Natural killer cell (primary cell): ENCODE data around the gene SLC24A3. TPM values are rescaled to one million over a fixed set of nuclear protein-coding genes. Genes with fewer than 3 reads are reported as not detected.

Experiments
- ATAC-seq, 3 donors: fragments of 150-1000 bp in 2 of 3; fragments of 200-7000 bp in 1 of 3; cut with Tn5 transposase; 1 replicate in 1 of 3; 2 replicates in 2 of 3; pipeline ENCODE4 v1.10.0; 2021; ENCODE audit warnings: mild to moderate bottlenecking in 2 of 3, moderate library complexity in 2 of 3
- DNase-seq, 2 donors: peaks; one replicate each; pipeline versions ENCODE4 v3.0.0 to v3.0.0-alpha.2; 2013 to 2021; ENCODE audit warnings: mixed read lengths in 1 of 2
- H3K27ac ChIP-seq: one replicate; pipeline ENCODE4 v1.5.1; 2013; ENCODE audit warnings: mild to moderate bottlenecking, low read length
- H3K27me3 ChIP-seq: one replicate; pipeline ENCODE4 v1.6.1; 2013; ENCODE audit warnings: low read length; ENCODE audit not compliant: control insufficient read depth, insufficient read depth
- H3K36me3 ChIP-seq: one replicate; pipeline ENCODE4 v1.6.1; 2013; ENCODE audit warnings: low read length; ENCODE audit not compliant: control insufficient read depth, insufficient read depth
- H3K4me1 ChIP-seq: one replicate; pipeline ENCODE4 v1.6.1; 2013; ENCODE audit warnings: low read length; ENCODE audit not compliant: control insufficient read depth, insufficient read depth
- H3K4me3 ChIP-seq: one replicate; pipeline ENCODE4 v1.5.1; 2013; ENCODE audit warnings: low read length
- H3K9me3 ChIP-seq: one replicate; pipeline ENCODE4 v1.6.1; 2013; ENCODE audit warnings: low read length; ENCODE audit not compliant: control insufficient read depth, insufficient read depth
- H3K27ac Mint-ChIP-seq, 2 donors: one replicate each; pipeline ENCODE4 v1.8.0; 2022; ENCODE audit warnings: mild to moderate bottlenecking in 2 of 2, mixed read lengths in 2 of 2, moderate library complexity in 1 of 2
- H3K27me3 Mint-ChIP-seq, 2 donors: one replicate each; pipeline ENCODE4 v1.8.0; 2022; ENCODE audit warnings: low read depth in 2 of 2, mixed read lengths in 2 of 2
- H3K36me3 Mint-ChIP-seq: one replicate; pipeline ENCODE4 v1.8.0; 2022; ENCODE audit warnings: mixed read lengths
- H3K4me1 Mint-ChIP-seq, 2 donors: one replicate each; pipeline ENCODE4 v1.8.0; 2022; ENCODE audit warnings: mixed read lengths in 2 of 2
- H3K4me3 Mint-ChIP-seq: one replicate; pipeline ENCODE4 v1.8.0; 2022; ENCODE audit warnings: mild to moderate bottlenecking, moderate library complexity, mixed read lengths
- H3K9me3 Mint-ChIP-seq, 2 donors: one replicate each; pipeline ENCODE4 v1.8.0; 2022; ENCODE audit warnings: mixed read lengths in 2 of 2
- CTCF ChIP-seq: fragments of 200-600 bp; IDR thresholded peaks from one replicate; pipeline ENCODE4 v1.8.0; 2022; ENCODE audit warnings: antibody characterized with exemption
- WGBS: methylation state at CpG from one replicate; pipeline ENCODE4 v1.1.7; 2013; ENCODE audit warnings: missing lambda C conversion rate; ENCODE audit not compliant: insufficient coverage; 5-methylcytosine and 5-hydroxymethylcytosine counted together
- intact Hi-C: fragments of 100-400 bp; cut with micrococcal nuclease; formaldehyde crosslinking; loops from one replicate; pipeline ENCODE4 v1.14.2; 2022
- total RNA-seq, 4 donors: library from RNA; stranded (reverse); fragments of 120-200 nt in 1 of 4; gene quantifications; one replicate each; pipeline versions ENCODE4 v1.2.3 to v1.2.4, GENCODE V29; 2013 to 2022

The SLC24A3 gene
- total RNA-seq, 3 donors from 2014 or later (not counting 1 experiment from before 2014, with no cell fraction given), result 0.09 to 5.5 (median 0.99) TPM

GRCh38 chr20:19295076-19295475 lies 82.6 kb downstream of the SLC24A3 start:
- Mint-ChIP-seq H3K27me3 (peaks cover 14 to 17% of the 10 kb centered on the region in 2 donors), H3K4me3 (no peak overlapping the region), H3K4me1 (no peaks in the 10 kb centered on the region), H3K36me3 (no peaks in the 10 kb centered on the region), H3K9me3 (peaks cover 0 to 2% of the 10 kb centered on the region in 2 donors), H3K27ac (no peak overlapping the region)
- intact Hi-C loops, result no loop called here
- Histone ChIP-seq H3K4me1 (no peaks in the 10 kb centered on the region), H3K27me3 (no peaks in the 10 kb centered on the region), H3K9me3 (no peaks in the 10 kb centered on the region), H3K27ac (no peak overlapping the region), H3K36me3 (no peaks in the 10 kb centered on the region), H3K4me3 (no peak overlapping the region)
- no peak for DNase-seq
- WGBS, result 80% methylated on average over 2 of the region's 2 CpGs
- no peak for TF ChIP-seq CTCF
- no peak for ATAC-seq

- TF ChIP-seq CTCF, result no peak
- intact Hi-C loops, result no loop called here
- Mint-ChIP-seq H3K4me3 (no peak overlapping the region), H3K9me3 (peaks cover 0 to 2% of the 10 kb centered on the region in 2 donors), H3K27me3 (peaks cover 17 to 20% of the 10 kb centered on the region in 2 donors), H3K4me1 (no peaks in the 10 kb centered on the region), H3K36me3 (no peaks in the 10 kb centered on the region), H3K27ac (no peak overlapping the region)
- H3K27ac ChIP-seq, result no peak overlapping the region
- H3K4me1 ChIP-seq, result no peaks in the 10 kb centered on the region
- no peak overlapping the region for H3K4me3 ChIP-seq
- H3K27me3 ChIP-seq, result no peaks in the 10 kb centered on the region
- peaks cover 3% of the 10 kb centered on the region for H3K9me3 ChIP-seq
- ATAC-seq, result no peak
- no peak for DNase-seq
- WGBS, result 75% methylated on average over 2 of the region's 3 CpGs
- H3K36me3 ChIP-seq, result no peaks in the 10 kb centered on the region
These were observed 86.2 kb downstream of the SLC24A3 start for GRCh38 chr20:19298652-19299051.

GRCh38 chr20:19300395-19300794 lies 88.0 kb downstream of the SLC24A3 start:
- H3K27ac ChIP-seq, result no peak overlapping the region
- ATAC-seq (no peak), DNase-seq (no peak)
- Mint-ChIP-seq H3K27me3 (peaks cover 17% of the 10 kb centered on the region in 2 donors), H3K4me1 (peaks cover 0 to 4% of the 10 kb centered on the region in 2 donors), H3K9me3 (peaks cover 0 to 2% of the 10 kb centered on the region in 2 donors), H3K4me3 (no peak overlapping the region), H3K36me3 (no peaks in the 10 kb centered on the region), H3K27ac (no peak overlapping the region)
- TF ChIP-seq CTCF, result no peak
- peaks cover 3% of the 10 kb centered on the region for H3K9me3 ChIP-seq
- no peak overlapping the region for H3K4me3 ChIP-seq
- H3K4me1 ChIP-seq, result no peaks in the 10 kb centered on the region
- intact Hi-C loops, result no loop called here
- H3K27me3 ChIP-seq, result no peaks in the 10 kb centered on the region
- 96% methylated on average over 4 of the region's 6 CpGs for WGBS
- no peaks in the 10 kb centered on the region for H3K36me3 ChIP-seq

- H3K27ac ChIP-seq, result no peak overlapping the region
- intact Hi-C loops, result no loop called here
- no peaks in the 10 kb centered on the region for H3K36me3 ChIP-seq
- no peaks in the 10 kb centered on the region for H3K27me3 ChIP-seq
- H3K27me3 Mint-ChIP-seq, result peaks cover 17% of the 10 kb centered on the region in 2 donors
- H3K4me1 ChIP-seq, result no peaks in the 10 kb centered on the region
- DNase-seq (no peak), ATAC-seq (no peak)
- no peak for TF ChIP-seq CTCF
- H3K4me1 Mint-ChIP-seq, result peaks cover 0 to 4% of the 10 kb centered on the region in 2 donors
- H3K27ac Mint-ChIP-seq, result no peak overlapping the region
- H3K9me3 ChIP-seq, result peaks cover 3% of the 10 kb centered on the region
- 66% methylated on average over 2 of the region's 2 CpGs for WGBS
- no peak overlapping the region for H3K4me3 Mint-ChIP-seq
- H3K9me3 Mint-ChIP-seq, result peaks cover 0 to 2% of the 10 kb centered on the region in 2 donors
- H3K4me3 ChIP-seq, result no peak overlapping the region
- no peaks in the 10 kb centered on the region for H3K36me3 Mint-ChIP-seq
These were observed 88.7 kb downstream of the SLC24A3 start for GRCh38 chr20:19301142-19301541.
